MG63 (cell line): ENCODE results near the gene COA1. TPM values are rescaled to one million over a fixed set of nuclear protein-coding genes. Genes with fewer than 3 reads are reported as not detected.
"Not testable (repeated sequence)": the region's sequence is repeated elsewhere in the genome, so short reads cannot be mapped to it uniquely, and the experiment has no call there.

Experiments used
- DNase-seq: peaks from one replicate; pipeline ENCODE4 v3.0.0-alpha.2; 2020
- H3K27me3 ChIP-seq: fragments of 250-450 bp; sonication (Bioruptor Pico); 2 replicates; pipeline ENCODE4 v1.5.1; 2020; ENCODE audit warnings: mild to moderate bottlenecking, moderate library complexity
- H3K36me3 ChIP-seq: fragments of 250-450 bp; sonication (Bioruptor Pico); 2 replicates; pipeline ENCODE4 v1.5.1; 2020; ENCODE audit warnings: mild to moderate bottlenecking, moderate library complexity
- H3K4me3 ChIP-seq: fragments of 250-450 bp; sonication (Bioruptor Pico); 2 replicates; pipeline ENCODE4 v1.5.1; 2020; ENCODE audit warnings: mild to moderate bottlenecking, moderate library complexity
- H3K9me3 ChIP-seq: fragments of 250-450 bp; sonication (Bioruptor Pico); 2 replicates; pipeline ENCODE4 v1.5.1; 2020; ENCODE audit warnings: mild to moderate bottlenecking, moderate library complexity
- total RNA-seq: library from RNA; depleted of rRNA; stranded (reverse); fragments of >200 nt; shearing (Covaris generic); gene quantifications from 2 replicates; pipeline ENCODE4 v1.2.3, GENCODE V29; 2014; ENCODE audit warnings: low replicate concordance

COA1 gene
- total RNA-seq, 1 experiment from 2014 or later: 58.9 TPM

DNA sequence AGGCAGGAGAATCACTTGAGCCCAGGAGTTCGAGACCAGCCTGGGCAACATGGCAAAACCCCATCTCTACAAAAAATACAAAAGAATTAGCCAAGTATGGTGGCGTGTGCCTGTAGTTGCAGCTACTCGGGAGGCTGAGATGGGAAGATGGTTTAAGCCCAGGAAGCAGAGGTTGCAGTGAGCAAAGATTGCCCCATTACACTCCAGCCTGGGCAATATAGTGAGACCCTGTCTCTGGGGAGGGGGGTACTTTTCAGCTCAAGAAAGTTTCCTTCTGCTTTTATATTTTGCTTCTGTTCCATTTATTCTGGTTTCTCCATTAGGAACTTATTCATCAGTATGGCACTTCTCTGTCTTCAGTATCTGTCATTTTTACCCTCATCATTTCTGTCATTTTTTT lies 48.6 kb downstream of the COA1 start:
- Histone ChIP-seq H3K27me3 (no peaks in the 10 kb centered on the region), H3K36me3 (no peaks in the 10 kb centered on the region; the same call in none of the 2 replicates), H3K4me3 (no peak overlapping the region), H3K9me3 (peaks cover 2% of the 10 kb centered on the region; the same call in 1 of the 2 replicates)
- no peak for DNase-seq

DNA sequence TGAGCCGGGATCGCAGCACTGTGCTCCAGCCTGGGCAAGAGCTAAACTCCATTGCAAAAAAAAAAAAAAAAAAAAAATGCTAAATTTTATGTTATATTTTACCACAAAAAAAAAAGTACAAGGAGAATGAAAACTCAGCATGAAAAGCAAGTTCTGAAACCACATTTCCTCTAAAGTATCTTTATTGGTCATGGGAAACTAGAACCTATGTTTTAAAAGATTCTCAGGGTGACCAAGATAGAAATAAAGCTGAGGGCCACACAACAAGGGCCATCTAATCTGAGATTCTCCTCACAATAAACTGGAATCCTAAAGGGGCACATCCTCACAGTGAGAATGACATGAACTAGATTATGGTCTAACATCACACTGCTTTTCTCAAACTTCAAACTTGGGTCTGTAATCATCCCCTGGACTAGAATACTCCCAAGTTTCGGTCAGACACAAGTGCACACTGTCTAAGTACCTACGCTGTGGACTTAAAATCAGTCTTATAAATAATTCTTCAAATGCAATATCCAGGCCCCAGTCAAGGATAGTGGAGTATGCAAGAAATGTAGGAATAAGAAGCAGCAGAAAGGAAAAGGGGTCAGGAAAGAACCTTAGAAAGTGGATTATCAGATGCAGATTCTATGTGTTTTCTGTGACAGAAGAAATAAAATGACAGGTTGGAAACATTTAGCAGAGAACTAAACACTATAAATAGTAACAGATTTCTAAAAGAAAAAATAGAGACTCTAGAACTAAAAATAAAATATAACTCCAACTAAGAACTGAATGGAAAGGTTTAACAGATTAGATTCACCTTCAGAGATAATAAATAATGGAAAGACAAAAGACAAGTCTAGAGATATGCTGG lies 49.9 kb downstream of the COA1 start:
- Histone ChIP-seq H3K9me3 (peaks cover 6% of the 10 kb centered on the region; the same call in 1 of the 2 replicates), H3K36me3 (no peaks in the 10 kb centered on the region; the same call in none of the 2 replicates), H3K27me3 (no peaks in the 10 kb centered on the region), H3K4me3 (no peak overlapping the region)
- DNase-seq: no peak

DNA sequence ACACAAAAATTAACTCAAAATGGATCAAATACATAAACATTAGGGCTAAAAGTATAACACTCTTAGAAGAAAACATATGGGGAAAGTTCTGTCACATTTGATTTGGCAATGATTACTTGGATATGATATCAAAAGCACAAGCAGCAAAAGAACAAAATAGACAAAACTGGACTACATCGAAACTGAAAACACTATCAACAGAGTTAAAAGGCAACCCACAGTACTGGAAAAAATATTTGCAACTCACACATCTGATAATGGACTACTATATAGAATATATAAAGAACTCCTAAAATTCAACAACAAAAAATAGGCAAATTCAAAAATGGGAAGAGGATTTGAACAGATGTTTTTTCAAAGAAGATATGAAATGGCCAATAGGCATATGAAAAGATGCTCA lies 51.0 kb downstream of the COA1 start:
- Histone ChIP-seq H3K4me3 (no peak overlapping the region), H3K36me3 (peaks cover 5% of the 10 kb centered on the region), H3K27me3 (no peaks in the 10 kb centered on the region), H3K9me3 (peaks cover 9% of the 10 kb centered on the region)
- no peak for DNase-seq

DNA sequence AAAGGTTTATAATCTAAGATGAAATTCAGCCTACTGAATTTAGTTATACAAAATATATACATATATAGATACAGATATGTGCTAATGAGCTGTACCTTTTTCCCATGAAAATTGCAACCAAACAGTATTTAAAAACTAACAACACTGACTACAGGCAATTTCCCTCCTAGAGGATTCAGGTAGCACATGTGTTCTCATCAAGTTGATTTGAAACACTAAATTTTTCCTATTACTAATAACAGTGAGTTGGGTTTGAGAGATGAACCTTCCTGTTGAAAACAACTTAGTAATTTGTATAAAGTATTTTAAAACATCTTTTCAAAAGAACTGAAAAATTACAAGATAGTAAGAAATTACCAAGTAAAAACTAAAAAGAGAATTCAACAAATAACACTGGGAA lies 51.5 kb downstream of the COA1 start:
- no peak for DNase-seq
- Histone ChIP-seq H3K27me3 (no peaks in the 10 kb centered on the region), H3K4me3 (no peak overlapping the region), H3K9me3 (peaks cover 14% of the 10 kb centered on the region), H3K36me3 (peaks cover 9% of the 10 kb centered on the region)

DNA sequence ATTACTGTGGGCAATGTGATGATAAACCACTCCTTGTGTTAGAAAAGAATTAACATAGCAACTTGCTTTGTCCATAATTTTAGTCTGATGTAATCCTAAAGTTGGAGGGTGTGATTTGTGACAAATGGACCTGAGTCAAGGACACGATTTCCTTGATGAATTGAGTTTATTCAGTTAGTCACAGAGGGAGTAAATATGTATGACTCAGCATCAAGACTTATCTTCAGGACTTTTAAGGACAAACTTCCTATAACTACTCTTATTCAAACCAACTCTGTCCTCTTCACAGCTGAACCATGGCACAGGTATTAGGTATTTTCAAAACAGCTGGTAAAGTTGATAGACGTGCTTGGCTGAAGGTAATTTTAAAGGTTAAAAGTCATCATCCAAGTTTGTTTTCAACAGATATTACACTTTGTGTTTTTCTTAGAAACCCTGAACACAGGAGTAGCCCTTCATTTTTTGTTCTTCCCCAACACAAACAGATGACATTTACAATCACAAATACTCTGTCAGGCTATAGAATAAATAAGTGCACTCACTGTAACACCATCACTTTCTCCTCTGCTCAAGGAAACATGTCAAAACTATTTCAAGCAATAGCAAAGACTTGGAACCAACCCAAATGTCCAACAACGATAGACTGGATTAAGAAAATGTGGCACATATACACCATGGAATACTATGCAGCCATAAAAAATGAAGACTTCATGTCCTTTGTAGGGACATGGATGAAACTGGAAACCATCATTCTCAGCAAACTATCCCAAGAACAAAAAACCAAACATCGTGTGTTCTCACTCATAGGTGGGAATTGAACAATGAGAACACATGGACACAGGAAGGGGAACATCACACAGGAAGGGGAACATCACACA lies 54.5 kb downstream of the COA1 start:
- peaks cover 23% of the 10 kb centered on the region for H3K9me3 ChIP-seq
- no peak for DNase-seq
- H3K4me3 ChIP-seq: no peak overlapping the region
- peaks cover 10% of the 10 kb centered on the region for H3K36me3 ChIP-seq
- no peaks in the 10 kb centered on the region for H3K27me3 ChIP-seq

DNA sequence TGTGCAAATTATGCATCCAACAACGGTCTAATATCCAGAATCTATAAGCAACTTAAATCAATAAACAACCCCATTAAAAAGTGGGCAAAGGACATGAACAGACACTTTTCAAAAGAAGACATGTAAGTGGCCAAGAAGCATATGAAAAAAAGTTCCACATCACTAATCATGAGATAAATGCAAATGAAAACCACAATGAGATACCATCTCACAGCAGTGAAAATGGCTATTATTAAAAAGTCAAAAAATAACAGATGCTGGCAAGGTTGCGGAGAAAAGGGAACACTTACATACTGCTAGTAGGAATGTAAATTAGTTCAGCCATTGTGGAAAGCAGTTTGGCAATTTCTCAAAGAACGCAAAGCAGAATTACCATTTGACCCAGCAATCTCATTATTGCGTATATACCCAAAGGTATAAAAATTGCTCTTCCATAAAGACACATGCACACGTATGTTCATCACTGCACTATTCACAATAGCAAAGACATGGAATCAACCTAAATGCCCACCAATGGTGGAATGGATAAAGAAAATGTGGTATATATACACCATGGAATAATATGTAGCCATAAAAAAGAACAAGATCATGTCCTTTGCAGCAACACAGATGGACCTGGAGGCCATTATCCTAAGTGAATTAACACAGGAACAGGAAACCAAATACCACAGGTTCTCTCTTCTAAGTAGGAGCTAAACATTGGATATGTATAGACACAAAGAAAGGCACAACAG lies 55.9 kb downstream of the COA1 start:
- Histone ChIP-seq H3K36me3 (peaks cover 10% of the 10 kb centered on the region), H3K9me3 (peaks cover 23% of the 10 kb centered on the region)
- DNase-seq, H3K4me3 ChIP-seq, H3K27me3 ChIP-seq: not testable (repeated sequence)

DNA sequence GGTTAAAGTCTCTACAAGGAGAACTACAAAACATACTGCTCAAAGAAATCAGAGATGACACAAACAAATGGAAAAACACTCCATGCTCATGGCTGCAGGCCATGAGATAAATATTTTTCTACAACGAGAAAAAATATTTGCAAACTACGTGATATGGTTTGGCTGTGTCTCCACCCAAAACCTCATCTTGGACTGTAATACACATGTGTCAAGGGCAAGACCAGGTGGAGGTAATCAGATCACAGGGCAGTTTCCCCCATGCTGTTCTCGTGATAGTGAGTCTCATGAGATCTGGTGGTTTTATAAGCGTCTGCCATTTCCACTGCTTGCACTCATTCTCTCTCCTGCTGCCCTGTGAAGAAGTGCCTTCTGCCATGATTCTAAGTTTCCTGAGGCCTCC lies 57.8 kb downstream of the COA1 start:
- DNase-seq: no peak
- H3K27me3 ChIP-seq: no peaks in the 10 kb centered on the region
- peaks cover 10% of the 10 kb centered on the region for H3K36me3 ChIP-seq
- peaks cover 21% of the 10 kb centered on the region for H3K9me3 ChIP-seq
- no peak overlapping the region for H3K4me3 ChIP-seq

DNA sequence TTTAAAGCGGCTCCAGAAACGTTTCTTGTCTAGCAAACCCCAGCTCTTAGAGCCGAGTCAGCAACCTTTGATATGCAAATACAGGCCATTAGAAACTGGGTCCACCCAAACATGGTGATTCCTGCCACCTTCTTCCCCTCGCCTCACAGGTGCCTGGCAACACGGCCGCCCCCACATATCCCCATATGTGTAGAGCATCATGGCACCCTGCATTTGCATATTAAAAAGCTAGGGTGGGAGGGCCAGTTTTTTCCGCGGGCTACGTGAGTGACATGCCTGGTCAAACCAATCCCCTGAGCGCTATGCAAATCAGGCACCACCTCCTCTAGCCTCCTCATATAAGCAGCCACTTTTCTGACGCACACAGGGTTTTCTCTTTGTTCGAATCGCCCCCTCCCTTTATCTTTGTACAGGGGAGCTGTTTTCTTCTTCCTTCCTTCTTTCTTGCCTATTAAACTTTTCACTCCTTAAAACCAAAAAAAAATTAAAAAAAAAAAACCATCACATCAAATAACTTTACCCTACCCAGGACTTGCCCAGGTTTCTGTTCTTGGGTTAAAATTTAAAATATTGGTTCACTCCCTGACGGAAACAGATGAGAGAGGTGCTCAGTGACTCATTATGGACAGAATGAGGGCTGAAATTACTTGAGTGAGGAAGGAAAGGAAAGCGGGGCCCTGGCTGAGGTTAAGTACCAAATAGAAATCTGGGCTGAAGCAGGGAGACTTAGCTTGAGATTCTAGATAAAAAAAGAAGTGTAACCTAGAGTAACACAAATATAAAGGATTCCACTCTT lies 59.8 kb downstream of the COA1 start:
- Histone ChIP-seq H3K9me3 (peaks cover 20% of the 10 kb centered on the region), H3K36me3 (peaks cover 20% of the 10 kb centered on the region), H3K27me3 (no peaks in the 10 kb centered on the region), H3K4me3 (no peak overlapping the region)
- DNase-seq: no peak

DNA sequence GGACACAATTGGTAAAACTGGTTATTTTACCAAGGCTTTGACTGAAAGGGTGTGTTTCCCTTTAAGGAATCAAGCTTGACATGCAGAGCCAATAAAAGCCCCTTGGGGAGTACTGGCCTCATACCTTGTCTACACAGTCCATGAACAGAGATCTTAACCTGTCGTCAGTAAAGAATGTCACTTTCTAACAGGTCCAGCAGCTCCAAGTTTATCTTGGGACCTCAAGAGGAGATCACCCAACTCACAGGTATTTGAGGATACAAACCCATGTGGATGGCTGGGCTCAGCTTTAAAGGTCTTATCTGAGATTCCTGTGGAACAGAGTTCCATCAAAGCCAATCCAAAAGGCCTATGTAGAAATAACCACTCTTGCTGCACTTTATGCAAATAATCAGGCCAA lies 61.3 kb downstream of the COA1 start:
- H3K4me3 ChIP-seq: no peak overlapping the region
- H3K27me3 ChIP-seq: no peaks in the 10 kb centered on the region
- no peak for DNase-seq
- H3K9me3 ChIP-seq: peaks cover 14% of the 10 kb centered on the region
- peaks cover 17% of the 10 kb centered on the region for H3K36me3 ChIP-seq

DNA sequence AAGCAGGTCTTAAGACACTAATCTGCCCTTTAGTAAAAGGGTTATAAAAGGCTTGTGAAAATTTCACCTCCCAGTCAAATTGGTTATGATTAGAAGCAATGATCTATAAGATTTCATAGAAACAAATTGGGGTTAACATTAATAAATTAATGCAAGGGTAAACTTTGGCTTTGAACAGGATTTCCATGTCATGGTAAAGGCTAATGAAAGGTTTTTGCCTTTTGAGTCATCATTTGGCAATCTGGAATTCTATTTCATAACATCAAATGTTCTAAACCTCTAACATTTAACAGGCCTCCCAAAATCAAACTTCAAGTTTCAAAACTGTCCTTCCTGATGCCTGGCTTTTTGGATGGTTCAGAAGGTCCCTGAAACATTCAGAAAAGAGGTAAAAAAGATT lies 62.4 kb downstream of the COA1 start:
- Histone ChIP-seq H3K36me3 (peaks cover 21% of the 10 kb centered on the region), H3K4me3 (no peak overlapping the region), H3K9me3 (peaks cover 8% of the 10 kb centered on the region), H3K27me3 (no peaks in the 10 kb centered on the region)
- no peak for DNase-seq

DNA sequence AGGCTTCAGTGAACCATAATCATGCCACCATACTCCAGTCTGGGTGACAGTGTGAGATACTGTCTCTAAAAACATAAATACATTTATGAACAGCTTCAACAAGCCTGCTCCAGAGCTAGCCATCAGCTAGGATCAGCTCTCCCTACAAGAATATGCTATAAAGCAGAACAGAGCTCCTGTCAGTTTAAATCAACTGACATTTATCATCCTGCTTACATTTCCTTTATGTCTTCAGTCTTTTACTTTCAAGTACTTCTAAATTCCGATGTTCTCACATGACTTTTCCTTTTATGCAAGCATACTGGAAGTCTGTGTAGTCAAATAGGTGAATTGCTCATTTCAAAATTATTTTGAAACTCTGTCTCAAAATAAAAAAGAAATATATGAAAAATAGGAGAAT lies 64.6 kb downstream of the COA1 start:
- no peak for DNase-seq
- no peaks in the 10 kb centered on the region for H3K27me3 ChIP-seq
- peaks cover 4% of the 10 kb centered on the region; the same call in 1 of the 2 replicates for H3K9me3 ChIP-seq
- peaks cover 22% of the 10 kb centered on the region for H3K36me3 ChIP-seq
- no peak overlapping the region for H3K4me3 ChIP-seq

DNA sequence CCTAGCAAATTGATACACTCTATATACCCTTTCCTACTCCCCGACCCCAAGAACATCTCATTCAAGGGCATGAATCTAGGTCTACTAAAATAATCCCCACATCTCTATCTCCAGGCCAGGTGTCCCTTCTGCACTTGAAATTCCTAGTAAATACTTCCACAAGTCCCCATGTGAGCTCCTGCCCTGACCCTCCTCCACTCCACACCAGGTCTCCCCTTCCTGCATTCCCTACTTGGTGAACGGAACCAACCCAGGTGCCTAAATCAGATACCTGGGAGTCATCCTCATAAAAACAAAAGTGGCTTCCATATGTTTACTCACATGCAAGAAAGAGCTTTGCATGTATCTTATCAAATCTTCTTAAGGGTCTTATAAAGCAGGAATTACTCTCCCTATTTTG lies 69.2 kb downstream of the COA1 start:
- H3K27me3 ChIP-seq: no peaks in the 10 kb centered on the region

DNA sequence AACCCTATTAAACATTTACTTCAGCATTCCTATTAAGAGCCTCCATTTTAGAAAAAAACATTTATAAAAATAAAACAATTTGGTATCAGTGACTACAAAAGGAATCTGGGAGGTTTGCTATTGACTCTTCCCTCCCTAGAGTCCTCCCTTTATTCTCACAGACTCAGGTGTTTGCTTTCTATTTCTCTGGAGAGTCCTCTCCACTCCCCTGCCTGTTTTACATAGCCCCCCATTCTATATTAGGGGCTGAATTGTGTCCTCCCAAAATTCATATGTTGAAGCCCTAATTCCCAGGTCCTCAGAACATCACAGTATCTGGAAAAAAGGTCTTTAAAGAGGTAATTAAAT lies 69.8 kb downstream of the COA1 start:
- no peaks in the 10 kb centered on the region for H3K27me3 ChIP-seq
- no peaks in the 10 kb centered on the region for H3K9me3 ChIP-seq
- no peak overlapping the region for H3K4me3 ChIP-seq
- no peak for DNase-seq
- peaks cover 31% of the 10 kb centered on the region for H3K36me3 ChIP-seq

More for the DNA sequence above, 69.2 kb downstream of the COA1 start:
- H3K9me3 ChIP-seq: no peaks in the 10 kb centered on the region
- DNase-seq: no peak
- no peak overlapping the region for H3K4me3 ChIP-seq
- H3K36me3 ChIP-seq: peaks cover 33% of the 10 kb centered on the region

DNA sequence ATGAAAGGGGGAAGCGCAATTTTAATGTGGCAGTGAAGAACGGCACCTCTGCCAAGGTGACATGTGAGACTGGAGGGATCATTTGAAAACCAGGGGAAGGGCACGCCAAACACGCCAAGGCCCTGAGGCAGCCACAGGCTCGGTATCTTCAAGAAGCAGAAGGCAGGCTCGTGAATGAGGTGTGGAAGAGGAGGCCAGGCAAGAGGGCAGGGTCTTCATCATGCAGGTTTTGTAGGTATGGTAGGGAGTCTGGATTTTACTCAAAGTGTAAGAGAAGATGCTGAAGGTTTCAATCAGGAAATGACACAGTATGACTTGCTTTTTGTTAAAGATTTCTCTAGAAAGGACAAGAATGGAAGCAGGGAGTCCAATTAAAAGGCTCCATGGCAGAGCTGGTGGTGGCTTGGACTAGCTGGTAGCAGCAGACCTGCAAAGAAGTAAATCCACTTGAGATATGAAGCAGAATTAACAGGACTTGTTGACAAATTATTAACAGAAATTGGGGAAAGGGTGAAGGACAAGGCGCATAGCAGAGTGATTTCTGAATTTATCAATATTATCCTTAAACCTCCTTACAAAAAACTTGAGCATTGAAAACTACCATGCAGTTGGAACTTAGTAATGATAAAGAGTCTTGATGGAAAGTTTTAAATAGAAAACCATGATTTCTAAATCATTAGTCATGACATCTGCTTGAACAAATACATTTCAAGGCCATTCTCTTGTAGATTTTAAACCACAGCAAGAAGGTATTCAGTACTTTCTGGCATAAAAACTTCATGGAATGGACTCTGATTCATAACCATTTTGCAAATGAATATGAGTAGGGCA lies 70.4 kb downstream of the COA1 start:
- H3K4me3 ChIP-seq: no peak overlapping the region
- H3K36me3 ChIP-seq: peaks cover 27% of the 10 kb centered on the region
- DNase-seq: no peak
- no peaks in the 10 kb centered on the region for H3K9me3 ChIP-seq
- H3K27me3 ChIP-seq: no peaks in the 10 kb centered on the region

DNA sequence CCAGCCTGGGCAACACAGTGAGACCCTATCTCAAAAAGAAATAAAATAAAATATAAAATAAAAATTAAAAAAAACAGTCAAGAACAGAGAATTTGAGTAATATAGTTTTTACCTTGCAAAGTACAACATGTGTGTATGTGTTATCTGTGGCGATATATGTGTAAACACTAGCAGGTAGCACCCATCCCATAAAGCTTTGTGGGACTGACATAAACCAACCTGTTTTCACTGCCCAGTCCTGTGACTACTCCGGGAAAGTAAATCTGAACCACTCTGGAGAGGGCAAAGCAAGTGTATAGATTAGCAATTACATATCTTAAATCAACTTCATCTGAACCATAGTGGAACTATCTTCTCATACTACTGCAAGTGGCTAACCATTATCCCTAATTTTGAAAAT lies 72.3 kb downstream of the COA1 start:
- Histone ChIP-seq H3K36me3 (peaks cover 24% of the 10 kb centered on the region), H3K27me3 (no peaks in the 10 kb centered on the region), H3K4me3 (no peak overlapping the region), H3K9me3 (no peaks in the 10 kb centered on the region)
- no peak for DNase-seq
